D721Med (cell line): ENCODE measurements around the gene IBA57.
A peak's percentile ranks its signal among the peaks of the same experiment; 100 is the strongest.

ENCODE experiments used
- DNase-seq: peaks from one replicate; pipeline ENCODE4 v3.0.0; 2011; ENCODE audit warnings: low spot score; ENCODE audit not compliant: insufficient read length
- FAIRE-seq: peaks from 2 replicates; lab custom pipeline; 2011; peaks lifted over from hg19 to GRCh38; lab: Jason Lieb, UNC
- CTCF ChIP-seq: IDR thresholded peaks from 2 replicates; pipeline ENCODE4 v1.5.1; 2012; ENCODE audit warnings: mild to moderate bottlenecking, control low read depth; ENCODE audit not compliant: insufficient read depth; ENCODE audit errors: missing control alignments

The IBA57 gene

GRCh38 chr1:228198977-228199590 is 33.5 kb downstream of the IBA57 start:
- DNase-seq (no peak), FAIRE-seq (peak; percentile 16)
- TF ChIP-seq CTCF: no peak

GRCh38 chr1:228204958-228205357 is 39.4 kb downstream of the IBA57 start:
- DNase-seq (no peak), FAIRE-seq (no peak)
- no peak for TF ChIP-seq CTCF

- no peak for TF ChIP-seq CTCF
- FAIRE-seq: no peak
- no peak for DNase-seq
Observed at GRCh38 chr1:228205526-228206436, 40.2 kb downstream of the IBA57 start.

- DNase-seq (no peak), FAIRE-seq (no peak)
- TF ChIP-seq CTCF: no peak
Observed at GRCh38 chr1:228206582-228207351, 41.2 kb downstream of the IBA57 start.

- TF ChIP-seq CTCF: no peak
- FAIRE-seq: no peak
- DNase-seq: no peak
Observed at GRCh38 chr1:228207381-228207810, 41.8 kb downstream of the IBA57 start.

- DNase-seq (no peak), FAIRE-seq (no peak)
- TF ChIP-seq CTCF: no peak
Observed at GRCh38 chr1:228207851-228208821, 42.5 kb downstream of the IBA57 start, which contains the start of gene OBSCN. TSS of gene OBSCN (plus strand) at chr1:228208044. CDS start at chr1:228211784, 3,740 bp downstream.
